NCI-H510A (cell line): ENCODE data around the gene KPNA4.
A peak's percentile ranks its signal among the peaks of the same experiment; 100 is the strongest.
"Not testable (repeated sequence)": the region's sequence is repeated elsewhere in the genome, so short reads cannot be mapped to it uniquely, and the experiment has no call there.

Experiments used
- DNase-seq: peaks from one replicate; lab custom pipeline; 2025; lab: John Stamatoyannopoulos, UW

The KPNA4 gene

GRCh38 chr3:160565442-160566403 lies at the start of gene KPNA4:
KPNA4 (minus strand) TSS chr3:160565571; CDS start chr3:160565282, 289 bp downstream.
- peak; percentile 95 for DNase-seq

GRCh38 chr3:160613661-160614060 lies 48.3 kb upstream of the KPNA4 start:
- DNase-seq: no peak

- no peak for DNase-seq
Measured at GRCh38 chr3:160612386-160613075, 47.2 kb upstream of the KPNA4 start.

- DNase-seq: no peak
Measured at GRCh38 chr3:160611141-160611540, 45.8 kb upstream of the KPNA4 start.

GRCh38 chr3:160608870-160609269 lies 43.5 kb upstream of the KPNA4 start:
- DNase-seq: no peak

- no peak for DNase-seq
Measured at GRCh38 chr3:160607826-160608225, 42.5 kb upstream of the KPNA4 start.

- no peak for DNase-seq
Measured at GRCh38 chr3:160605315-160605714, 39.9 kb upstream of the KPNA4 start.

GRCh38 chr3:160603845-160604244 lies 38.5 kb upstream of the KPNA4 start:
- DNase-seq: not testable (repeated sequence)

- no peak for DNase-seq
Measured at GRCh38 chr3:160602259-160602658, 36.9 kb upstream of the KPNA4 start.

GRCh38 chr3:160601288-160601687 lies 35.9 kb upstream of the KPNA4 start:
- no peak for DNase-seq

GRCh38 chr3:160598865-160599264 lies 33.5 kb upstream of the KPNA4 start:
- DNase-seq: no peak

- no peak for DNase-seq
Measured at GRCh38 chr3:160588023-160588422, 22.7 kb upstream of the KPNA4 start.

GRCh38 chr3:160587105-160587504 lies 21.7 kb upstream of the KPNA4 start:
- DNase-seq: no peak

- no peak for DNase-seq
Measured at GRCh38 chr3:160586679-160587078, 21.3 kb upstream of the KPNA4 start.

- DNase-seq: no peak
Measured at GRCh38 chr3:160583451-160583850, 18.1 kb upstream of the KPNA4 start.

GRCh38 chr3:160580938-160581337 lies 15.6 kb upstream of the KPNA4 start:
- no peak for DNase-seq

GRCh38 chr3:160577556-160578195 lies 12.3 kb upstream of the KPNA4 start:
- no peak for DNase-seq

- DNase-seq: no peak
Measured at GRCh38 chr3:160577093-160577492, 11.7 kb upstream of the KPNA4 start.

- no peak for DNase-seq
Measured at GRCh38 chr3:160576621-160577020, 11.2 kb upstream of the KPNA4 start.

- DNase-seq: no peak
Measured at GRCh38 chr3:160575589-160575988, 10.2 kb upstream of the KPNA4 start.

- DNase-seq: no peak
Measured at GRCh38 chr3:160574636-160575035, 9.3 kb upstream of the KPNA4 start.

GRCh38 chr3:160573955-160574525 lies 8.7 kb upstream of the KPNA4 start:
- not testable (repeated sequence) for DNase-seq
